HCT116 (cell line): ENCODE measurements around the gene SRP19. TPM values are rescaled to one million over a fixed set of nuclear protein-coding genes. Genes with fewer than 3 reads are reported as not detected.
"Not testable (repeated sequence)": the region's sequence is repeated elsewhere in the genome, so short reads cannot be mapped to it uniquely, and the experiment has no call there.

Experiments used
- ATAC-seq: fragments of 200-7000 bp; cut with Tn5 transposase; 2 replicates; pipeline ENCODE4 v1.9.1; 2020; ENCODE audit warnings: mild to moderate bottlenecking, moderate library complexity
- BruUV-seq: library from RNA; stranded (reverse); fragments of 400-500 nt; replicated peaks from 2 replicates; lab custom pipeline; 2021; lab: Mats Ljungman, UMichigan
- CTCF ChIA-PET: fragments of 300-600 bp; sonication (Branson Sonifier 250); formaldehyde crosslinking; loops from one replicate; lab custom pipeline; 2021; ENCODE audit warnings: antibody characterized with exemption; lab: Charles Lee
- POLR2A ChIA-PET: fragments of 300-600, 350-600 bp; sonication (Branson Sonifier 250); formaldehyde crosslinking; loops from one replicate; lab custom pipeline; 2021; ENCODE audit warnings: antibody characterized with exemption; lab: Charles Lee
- RAD21 ChIA-PET, 2 experiments: fragments of 300-600 bp; sonication (Branson Sonifier 250); formaldehyde crosslinking; loops; one replicate each; lab custom pipeline; 2023; ENCODE audit warnings: low total read pairs in 2 of 2; ENCODE audit not compliant: uncharacterized antibody in 2 of 2, unreplicated experiment in 2 of 2, low non-redundant PET in 1 of 2; lab: Charles Lee
- DNase-seq: peaks from one replicate; pipeline ENCODE4 v3.0.0-alpha.2; 2010; ENCODE audit warnings: low read depth, low spot score
- H2AFZ ChIP-seq: fragments of 200-600 bp; shearing (Covaris generic), sonication (generic); 2 replicates; pipeline ENCODE4 v1.6.1; 2017; ENCODE audit warnings: low read depth, mixed run types, mixed read lengths, antibody characterized with exemption, low read length; ENCODE audit not compliant: poor library complexity, severe bottlenecking
- H3K27ac ChIP-seq: 2 replicates; pipeline ENCODE4 v1.5.1; 2012; ENCODE audit warnings: low read depth, low read length
- H3K27me3 ChIP-seq: fragments of 200-600 bp; sonication (generic); 2 replicates; pipeline ENCODE4 v1.6.1; 2016; ENCODE audit warnings: mixed run types, low read length, mixed read lengths; ENCODE audit not compliant: insufficient read depth
- H3K36me3 ChIP-seq, 2 experiments: fragments of 200-500 bp in 1 of 2; fragments of 200-600 bp in 1 of 2; sonication (Bioruptor generic) in 1 of 2; sonication (generic) in 1 of 2; 2 replicates each; pipeline versions ENCODE4 v1.5.1 to v1.6.1; 2014 to 2016; ENCODE audit warnings: low read length in 2 of 2, inconsistent platforms in 1 of 2, mixed read lengths in 1 of 2, mixed run types in 1 of 2; ENCODE audit not compliant: insufficient read depth in 2 of 2, control insufficient read depth in 1 of 2
- H3K4me1 ChIP-seq, 2 experiments: fragments of 200-600 bp in 1 of 2; sonication (generic) in 1 of 2; 2 replicates each; pipeline versions ENCODE4 v1.5.1 to v1.6.1; 2012 to 2017; ENCODE audit warnings: low read length in 2 of 2, inconsistent platforms in 1 of 2, mild to moderate bottlenecking in 1 of 2, mixed read lengths in 1 of 2, mixed run types in 1 of 2, moderate library complexity in 1 of 2; ENCODE audit not compliant: insufficient read depth in 2 of 2, control insufficient read depth in 1 of 2
- H3K4me2 ChIP-seq: fragments of 200-600 bp; sonication (generic); 2 replicates; pipeline ENCODE4 v1.6.1; 2017; ENCODE audit warnings: mixed run types, low read length, mixed read lengths
- H3K4me3 ChIP-seq, 2 experiments: fragments of 200-600 bp in 1 of 2; sonication (generic) in 1 of 2; replicated peaks in 1 of 2; 2 replicates each; pipeline ENCODE4 v1.5.1; 2011 to 2016; ENCODE audit warnings: low read length in 2 of 2, control low read depth in 1 of 2, low read depth in 1 of 2, mild to moderate bottlenecking in 1 of 2, mixed read lengths in 1 of 2, mixed run types in 1 of 2
- H3K79me2 ChIP-seq: fragments of 200-600 bp; sonication (generic); 2 replicates; pipeline ENCODE4 v1.6.1; 2017; ENCODE audit warnings: mild to moderate bottlenecking, mixed run types, low read length, moderate library complexity, mixed read lengths; ENCODE audit not compliant: insufficient read depth
- H3K9ac ChIP-seq: fragments of 200-600 bp; sonication (generic); 2 replicates; pipeline ENCODE4 v1.6.1; 2016; ENCODE audit warnings: low read length, mixed read lengths
- H3K9me2 ChIP-seq: fragments of 200-600 bp; sonication (generic), shearing (Covaris generic); 2 replicates; pipeline ENCODE4 v1.6.1; 2017; ENCODE audit warnings: mixed run types, mild to moderate bottlenecking, moderate library complexity; ENCODE audit not compliant: insufficient read depth
- H3K9me3 ChIP-seq, 2 experiments: fragments of 200-500 bp in 1 of 2; fragments of 200-600 bp in 1 of 2; sonication (Bioruptor generic) in 1 of 2; sonication (generic) in 1 of 2; 2 replicates each; pipeline ENCODE4 v1.6.1; 2014 to 2017; ENCODE audit warnings: low read length in 2 of 2, mixed read lengths in 2 of 2, inconsistent platforms in 1 of 2, low read depth in 1 of 2, mild to moderate bottlenecking in 1 of 2, mixed run types in 1 of 2, moderate library complexity in 1 of 2; ENCODE audit not compliant: control insufficient read depth in 1 of 2, insufficient read depth in 1 of 2
- H4K20me1 ChIP-seq: fragments of 200-600 bp; sonication (generic), shearing (Covaris generic); 2 replicates; pipeline ENCODE4 v1.6.1; 2017; ENCODE audit warnings: mixed run types, mild to moderate bottlenecking, moderate library complexity; ENCODE audit not compliant: insufficient read depth
- EGR1 ChIP-seq: IDR thresholded peaks from 2 replicates; pipeline ENCODE4 v1.6.1; 2012; ENCODE audit warnings: low read depth
- ELF1 ChIP-seq: IDR thresholded peaks from 2 replicates; pipeline ENCODE4 v1.6.1; 2012; ENCODE audit warnings: low read depth, borderline replicate concordance
- FOSL1 ChIP-seq: IDR thresholded peaks from 2 replicates; pipeline ENCODE4 v1.6.1; 2012; ENCODE audit warnings: low read depth
- SIN3A ChIP-seq: IDR thresholded peaks from 2 replicates; pipeline ENCODE4 v1.6.1; 2012; ENCODE audit warnings: low read depth
- TCF7L2 ChIP-seq: IDR thresholded peaks from 2 replicates; pipeline ENCODE4 v1.7.0; 2011; ENCODE audit warnings: borderline replicate concordance, inconsistent platforms; ENCODE audit not compliant: insufficient read depth, insufficient read length; ENCODE audit errors: extremely low read depth
- ZNF274 ChIP-seq: fragments of 200-500 bp; sonication (Bioruptor generic); IDR thresholded peaks from 2 replicates; pipeline ENCODE4 v1.6.1; 2014; ENCODE audit warnings: mild to moderate bottlenecking, low read depth, low read length, inconsistent platforms
- intact Hi-C: fragments of 100-400 bp; cut with micrococcal nuclease; formaldehyde crosslinking; loops from 2 replicates; pipeline ENCODE4 v1.10.0; 2022
- total RNA-seq: library from RNA; stranded (reverse); gene quantifications from one replicate; pipeline ENCODE4 v1.2.1, GENCODE V29; 2021; ENCODE audit not compliant: unreplicated experiment

Gene SRP19
- total RNA-seq, 1 experiment from 2014 or later, result 45.3 TPM

GRCh38 chr5:112895682-112896081 is 34.6 kb downstream of the SRP19 start:
- no peak overlapping the region for H2AFZ ChIP-seq
- H3K4me3 ChIP-seq, result no peak overlapping the region
- BruUV-seq, result no TSS peak
- no peaks in the 10 kb centered on the region for H3K9me2 ChIP-seq
- no peak for ATAC-seq
- no peaks in the 10 kb centered on the region for H3K9me3 ChIP-seq
- intact Hi-C loops, result no loop called here
- H3K36me3 ChIP-seq, result peaks cover 3 to 24% of the 10 kb centered on the region in 2 experiments; a peak in 2 of 4 replicates
- no peak overlapping the region for H3K4me2 ChIP-seq
- RAD21 ChIA-PET, result no interaction called here
- TF ChIP-seq SIN3A, result no peak
- no peak for TF ChIP-seq EGR1
- POLR2A ChIA-PET, result no interaction called here
- H3K27ac ChIP-seq, result no peak overlapping the region
- H3K27me3 ChIP-seq, result no peaks in the 10 kb centered on the region
- H4K20me1 ChIP-seq, result peaks cover 10% of the 10 kb centered on the region
- CTCF ChIA-PET, result no interaction called here
- H3K4me1 ChIP-seq, result peaks cover 7 to 9% of the 10 kb centered on the region in 2 experiments; a peak in 3 of 4 replicates
- H3K79me2 ChIP-seq, result peaks cover 21% of the 10 kb centered on the region; the same call in 1 of the 2 replicates
- no peak for DNase-seq
- H3K9ac ChIP-seq, result no peak overlapping the region

- DNase-seq, result no peak
- ATAC-seq, result no peak
- TF ChIP-seq TCF7L2, result no peak
- no peak for TF ChIP-seq ELF1
- no peak for TF ChIP-seq FOSL1
- no peak for TF ChIP-seq SIN3A
- TF ChIP-seq ZNF274, result no peak
- ChIA-PET RAD21 (no interaction called here), CTCF (interaction anchor here (0.5 kb wide), 1 partner anchor 54 kb away, joined by 3 read pairs; no protein-coding TSS in a partner anchor), POLR2A (no interaction called here)
- Histone ChIP-seq H3K27me3 (no peaks in the 10 kb centered on the region), H3K9ac (no peak overlapping the region), H3K4me2 (no peak overlapping the region), H3K4me1 (no peaks in the 10 kb centered on the region), H3K9me2 (no peaks in the 10 kb centered on the region), H3K9me3 (no peaks in the 10 kb centered on the region), H3K4me3 (no peak overlapping the region), H3K79me2 (peaks cover 41% of the 10 kb centered on the region), H4K20me1 (peaks cover 5% of the 10 kb centered on the region; the same call in 1 of the 2 replicates), H3K27ac (no peak overlapping the region), H2AFZ (no peak overlapping the region), H3K36me3 (peaks cover 3 to 21% of the 10 kb centered on the region in 2 experiments; a peak in 2 of 4 replicates)
- intact Hi-C loops, result no loop called here
- BruUV-seq, result no TSS peak
Observed at GRCh38 chr5:112902561-112902960, 41.5 kb downstream of the SRP19 start.

- H3K9ac ChIP-seq, H3K4me2 ChIP-seq, H3K27ac ChIP-seq, H2AFZ ChIP-seq, H3K27me3 ChIP-seq, ATAC-seq, CTCF ChIA-PET, H3K9me3 ChIP-seq, BruUV-seq, DNase-seq, RAD21 ChIA-PET, intact Hi-C loops, H4K20me1 ChIP-seq, H3K4me1 ChIP-seq, H3K4me3 ChIP-seq, POLR2A ChIA-PET, H3K9me2 ChIP-seq: not testable (repeated sequence)
- H3K36me3 ChIP-seq, result peaks cover 5 to 11% of the 10 kb centered on the region in 2 experiments; a peak in 2 of 4 replicates
- peaks cover 38% of the 10 kb centered on the region for H3K79me2 ChIP-seq
Observed at GRCh38 chr5:112904996-112905395, 43.9 kb downstream of the SRP19 start.
